NCI-H146 treated with DMSO at 0.1 percent for 48 hours (cell line): ENCODE data around the gene AMBRA1.
A peak's percentile ranks its signal among the peaks of the same experiment; 100 is the strongest.

Experiments used
- DNase-seq: peaks from one replicate; lab custom pipeline; 2025; ENCODE audit not compliant: unreplicated experiment; lab: John Stamatoyannopoulos, UW

The AMBRA1 gene

GRCh38 chr11:46508360-46508759 lies 85.5 kb downstream of the AMBRA1 start:
- DNase-seq, result no peak

DNA sequence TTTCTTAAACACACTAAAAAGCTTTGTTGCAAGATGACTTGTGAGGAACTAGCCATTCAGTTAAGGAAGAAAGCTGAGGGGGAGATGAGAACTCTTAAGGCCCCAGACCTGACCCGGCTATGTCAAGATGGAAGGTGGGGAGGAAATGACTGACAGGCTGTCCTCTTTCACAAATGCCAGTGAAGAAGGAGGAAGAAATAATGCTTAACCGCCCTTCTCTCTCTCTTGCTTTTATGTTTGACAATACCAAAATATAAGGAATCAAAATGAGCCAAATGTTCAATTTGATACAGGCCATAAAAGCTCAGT lies 87.4 kb downstream of the AMBRA1 start:
- DNase-seq, result no peak

- DNase-seq, result no peak
These were observed 87.9 kb downstream of the AMBRA1 start for GRCh38 chr11:46505741-46506482.

- DNase-seq, result no peak
These were observed 88.8 kb downstream of the AMBRA1 start for GRCh38 chr11:46504817-46505613.

GRCh38 chr11:46499821-46500220 lies 94.0 kb downstream of the AMBRA1 start:
- no peak for DNase-seq

GRCh38 chr11:46498968-46499367 lies 94.9 kb downstream of the AMBRA1 start:
- no peak for DNase-seq

- DNase-seq, result no peak
These were observed 95.6 kb downstream of the AMBRA1 start for GRCh38 chr11:46498179-46498578.

DNA sequence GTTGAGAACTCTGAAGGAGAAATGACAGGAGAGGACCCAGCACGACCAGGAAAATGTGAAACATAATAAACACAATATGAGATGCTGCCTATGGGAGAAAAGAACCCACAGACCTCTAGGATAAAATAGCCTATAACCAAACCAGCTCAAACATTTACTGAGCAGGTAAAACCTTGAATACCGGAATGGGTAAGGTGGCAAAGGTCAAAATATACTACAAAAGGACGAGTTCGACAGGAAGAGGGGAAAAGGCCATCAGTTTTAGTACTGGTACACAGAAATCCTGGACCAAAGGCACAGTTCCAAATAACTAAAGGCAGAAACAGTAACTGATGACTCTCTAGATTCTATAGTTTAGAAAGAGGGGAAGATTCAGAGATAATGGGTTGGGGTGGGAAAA lies 96.3 kb downstream of the AMBRA1 start:
- no peak for DNase-seq

GRCh38 chr11:46493791-46494190 lies 100.0 kb downstream of the AMBRA1 start:
- no peak for DNase-seq

- no peak for DNase-seq
These were observed 101.3 kb downstream of the AMBRA1 start for GRCh38 chr11:46492532-46492931.

DNA sequence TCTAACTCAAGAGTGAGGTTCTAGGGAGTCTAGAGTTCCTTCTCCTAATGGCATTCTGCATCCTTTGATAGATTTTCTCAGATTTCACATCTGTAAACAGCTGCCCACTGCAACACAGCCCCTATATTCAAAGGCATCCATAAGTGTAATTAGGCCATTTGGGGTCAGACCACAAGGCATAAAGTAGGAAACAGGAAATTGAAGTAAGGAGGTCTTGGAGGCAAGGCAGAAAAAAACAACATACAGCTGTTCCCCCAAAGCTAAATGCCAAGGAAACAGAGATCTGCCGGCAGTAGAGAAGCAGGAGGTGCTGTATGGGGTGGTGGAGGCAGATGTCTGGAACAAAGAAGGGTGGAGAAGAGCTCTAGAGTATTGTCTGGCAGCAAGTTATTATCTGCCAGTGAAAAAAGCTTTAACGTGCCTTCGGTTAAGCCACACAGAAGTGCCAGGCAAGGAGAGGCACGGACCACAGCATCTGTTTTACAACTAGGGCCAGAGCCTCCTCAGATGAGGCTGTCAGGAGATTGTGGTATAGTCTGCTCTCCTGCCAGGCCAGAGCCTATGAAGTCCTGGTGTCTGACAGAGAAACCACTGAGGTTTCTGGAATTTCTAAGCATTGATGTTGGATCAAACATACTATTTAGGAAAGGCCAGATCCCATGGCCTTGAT lies 102.0 kb downstream of the AMBRA1 start:
- DNase-seq, result no peak

GRCh38 chr11:46490666-46491065 lies 103.2 kb downstream of the AMBRA1 start:
- no peak for DNase-seq

GRCh38 chr11:46489656-46490560 lies 103.9 kb downstream of the AMBRA1 start:
- DNase-seq, result peak; percentile 25

DNA sequence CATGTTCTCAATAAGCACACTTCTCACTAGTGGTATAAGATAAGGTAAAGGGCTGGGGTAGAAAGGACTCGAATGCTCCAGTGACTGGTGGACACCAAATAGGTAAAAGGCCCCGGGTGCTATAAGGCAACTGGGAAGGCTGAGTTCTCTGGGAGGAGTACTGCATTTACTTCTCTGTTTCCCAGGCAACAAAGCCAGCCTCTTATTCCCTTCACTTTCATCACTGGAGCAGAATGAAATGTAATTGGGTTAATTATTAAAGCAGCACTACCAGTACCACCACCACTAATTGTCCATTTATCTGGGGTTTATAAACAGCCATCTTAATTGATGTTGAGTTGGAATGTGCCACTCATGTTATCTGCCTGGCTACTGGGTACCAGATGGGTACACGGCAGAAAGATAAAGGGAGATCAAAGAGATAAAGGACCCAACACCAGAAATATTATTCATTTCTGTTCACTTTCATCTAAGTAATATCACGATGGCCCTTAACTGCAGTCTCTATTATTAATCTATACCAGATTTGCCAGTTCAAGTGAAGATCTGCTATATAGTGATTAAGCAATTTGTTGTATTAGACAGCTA lies 107.9 kb downstream of the AMBRA1 start:
- DNase-seq, result peak; percentile 19

DNA sequence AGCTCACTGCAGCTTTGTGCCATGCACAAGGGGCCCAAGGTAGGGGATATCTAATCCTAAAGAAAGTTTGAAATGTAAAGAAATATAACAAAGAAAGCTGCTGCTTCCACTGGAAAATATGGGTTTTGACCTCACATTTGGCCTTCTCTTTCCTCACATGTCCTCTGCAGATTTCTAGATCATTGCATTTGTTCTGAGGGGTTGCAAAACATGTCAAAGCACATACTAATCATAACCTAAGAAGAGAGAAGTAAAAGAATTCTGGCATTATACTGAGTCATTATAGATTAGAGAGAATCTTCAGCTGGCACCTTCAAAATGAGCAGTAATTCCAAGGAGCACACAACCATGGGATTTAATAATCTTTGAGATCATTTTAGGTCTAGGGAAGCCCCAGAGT lies 109.7 kb downstream of the AMBRA1 start:
- DNase-seq, result no peak

DNA sequence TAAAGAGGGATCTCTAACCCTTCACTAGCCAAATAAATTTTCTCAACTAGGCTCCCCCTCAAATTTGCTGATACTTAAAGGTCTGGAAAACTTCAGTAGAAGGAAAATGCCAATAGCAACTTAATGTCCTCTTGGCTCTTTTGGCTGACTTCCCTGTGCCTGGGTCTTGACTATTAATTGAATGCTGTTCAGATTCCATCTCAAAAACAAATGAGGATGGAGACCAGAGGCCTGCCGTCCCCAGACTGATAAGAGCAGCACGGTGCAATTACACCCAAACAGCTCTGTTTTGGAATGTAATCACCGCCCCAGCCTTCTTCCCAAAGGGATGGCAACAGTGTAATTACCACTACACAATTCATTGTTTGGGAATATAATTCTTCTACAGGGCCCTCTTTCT lies 112.9 kb downstream of the AMBRA1 start:
- DNase-seq, result no peak

DNA sequence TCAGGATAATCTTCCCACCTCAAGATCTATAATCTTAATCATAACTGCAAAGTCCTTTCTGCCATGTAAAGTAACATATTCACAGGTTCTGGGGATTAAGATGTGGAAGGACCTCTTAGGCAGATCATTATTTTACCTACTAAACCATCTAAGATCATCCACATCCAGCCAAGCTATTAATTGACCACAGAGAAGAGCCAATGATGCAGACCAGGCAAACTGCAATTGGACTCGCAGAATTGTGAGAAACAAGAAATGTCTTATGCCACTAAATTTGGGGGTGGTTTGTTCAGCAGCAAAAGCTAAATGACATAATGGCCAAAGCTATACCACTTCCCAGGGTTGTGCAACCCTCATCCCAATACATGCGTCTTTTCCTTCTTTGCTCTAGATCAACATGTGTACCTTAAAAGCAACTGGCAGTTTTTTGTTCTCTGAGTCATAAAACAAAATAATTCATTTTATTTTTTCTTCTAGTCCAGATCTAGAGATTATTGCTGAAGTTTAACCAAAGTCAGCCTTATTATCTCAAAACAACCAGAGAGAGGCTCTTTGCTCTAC lies 113.6 kb downstream of the AMBRA1 start:
- DNase-seq, result no peak

- no peak for DNase-seq
These were observed 114.2 kb downstream of the AMBRA1 start for GRCh38 chr11:46479601-46480000.

- DNase-seq, result no peak
These were observed 115.6 kb downstream of the AMBRA1 start for GRCh38 chr11:46478196-46478595.

DNA sequence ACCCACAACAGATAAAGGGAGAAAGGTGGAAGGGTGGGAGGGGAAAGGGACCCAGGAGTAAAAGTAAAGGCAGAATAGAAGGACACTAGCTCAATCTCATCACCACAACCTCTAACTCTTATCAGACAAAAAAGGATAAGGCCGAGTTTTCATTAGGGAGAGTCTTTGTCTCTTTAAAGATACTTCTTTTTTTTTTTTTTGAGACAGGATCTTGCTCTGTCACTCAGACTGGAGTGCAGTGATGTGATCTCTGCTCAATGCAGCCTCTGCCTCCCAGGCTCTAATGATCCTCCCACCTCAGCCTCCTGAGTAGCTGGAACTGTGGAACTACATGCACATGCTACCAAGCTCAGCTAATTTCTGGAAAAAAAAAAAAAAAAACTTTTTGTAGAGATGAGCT lies 116.7 kb downstream of the AMBRA1 start:
- DNase-seq, result no peak
